Esophagus squamous epithelium (tissue), 5 donors: ENCODE measurements around the gene RGS9BP. TPM values are rescaled to one million over a fixed set of nuclear protein-coding genes. Genes with fewer than 3 reads are reported as not detected.

ENCODE experiments used
- DNase-seq: peaks from one replicate; lab custom pipeline; 2025; lab: John Stamatoyannopoulos, UW
- H3K27ac ChIP-seq, 4 donors: fragments of 200-600 bp; sonication (generic); one replicate each; pipeline ENCODE4 v1.5.1; 2016 to 2019; ENCODE audit warnings: mild to moderate bottlenecking in 1 of 4
- H3K27me3 ChIP-seq, 4 donors: fragments of 200-600 bp; sonication (generic); 1 replicate in 3 of 4; 2 replicates in 1 of 4; pipeline versions ENCODE4 v1.5.1 to v1.6.0; 2017 to 2021; ENCODE audit warnings: antibody characterized with exemption in 1 of 4
- H3K36me3 ChIP-seq, 3 donors: fragments of 200-600 bp; sonication (generic); one replicate each; pipeline ENCODE4 v1.5.1; 2016 to 2019
- H3K4me1 ChIP-seq, 3 donors: fragments of 200-600 bp; sonication (generic); one replicate each; pipeline ENCODE4 v1.5.1; 2017 to 2019
- H3K4me3 ChIP-seq, 4 donors: fragments of 200-600 bp; sonication (generic); 1 replicate in 3 of 4; 2 replicates in 1 of 4; pipeline ENCODE4 v1.5.1; 2016 to 2019; ENCODE audit warnings: mild to moderate bottlenecking in 2 of 4, moderate library complexity in 1 of 4
- H3K9me3 ChIP-seq, 3 donors: fragments of 200-600 bp; sonication (generic); one replicate each; pipeline ENCODE4 v1.5.1; 2016 to 2019
- CTCF ChIP-seq, 6 experiments: fragments of 450-650 bp in 4 of 6; fragments of 200-600 bp in 2 of 6; sonication (generic) in 2 of 6; IDR thresholded peaks; one replicate each; pipeline ENCODE4 v1.5.1; 2016 to 2019; ENCODE audit warnings: antibody characterized with exemption in 6 of 6, mild to moderate bottlenecking in 4 of 6, moderate library complexity in 4 of 6
- POLR2A ChIP-seq, 4 donors: fragments of 450-650 bp; IDR thresholded peaks; one replicate each; pipeline ENCODE4 v1.6.1; 2017; ENCODE audit warnings: antibody characterized with exemption in 4 of 4, mild to moderate bottlenecking in 4 of 4, moderate library complexity in 3 of 4
- whole genome bisulfite sequencing, 2 donors: methylation state at CpG; one replicate each; pipeline ENCODE4 v1.1.5; 2018; 5-methylcytosine and 5-hydroxymethylcytosine counted together
- intact Hi-C: fragments of 100-400 bp; cut with DNase I; formaldehyde crosslinking; loops from one replicate; pipeline ENCODE4 v1.15.0; 2022
- total RNA-seq, 4 donors: library from RNA; depleted of rRNA; stranded (reverse); fragments of >200 nt; gene quantifications; one replicate each; pipeline ENCODE4 v1.1.0, GENCODE V29; 2016
- donor health status: DM: yes; HTN: yes; CAD: no.

RGS9BP gene
- 1 to 10 TPM in 1 of 4 donors, under 1 TPM in 3; 0.09 to 2.0 (median 0.23) TPM for total RNA-seq

GRCh38 chr19:32675720-32676185 lies at the start of gene RGS9BP:
Gene RGS9BP, plus strand, starts transcription at chr19:32675848. Its CDS starts 416 bp downstream, at chr19:32676264.
- Histone ChIP-seq H3K27ac (peak within 1 kb of the TSS; percentile 85 to 95 (median 92)), H3K4me1 (peaks cover 25 to 55% (median 28%) of the 10 kb centered on the region in 3 donors), H3K4me3 (peak within 1 kb of the TSS; percentile 69 to 98 (median 86)), H3K27me3 (peaks cover 0 to 22% (median 0%) of the 10 kb centered on the region in 4 donors), H3K36me3 (no peaks in the 10 kb centered on the region), H3K9me3 (no peaks in the 10 kb centered on the region)
- intact Hi-C loops, result no loop called here
- TF ChIP-seq POLR2A (IDR thresholded peaks at IDR 0.05) (no peak), CTCF (IDR thresholded peaks at IDR 0.05) (no peak)
- DNase-seq, result no peak
- 0% methylated on average over 7 of the region's 53 CpGs; no CpG with 5 or more reads in 1 of the 2 donors for WGBS, 2 donors

GRCh38 chr19:32626969-32627368 lies 48.7 kb upstream of the RGS9BP start:
- no peak for DNase-seq
- no peaks in the 10 kb centered on the region for H3K9me3 ChIP-seq
- H3K4me1 ChIP-seq, result no peaks in the 10 kb centered on the region
- H3K27ac ChIP-seq, result no peak overlapping the region
- H3K4me3 ChIP-seq, result no peak overlapping the region
- WGBS, 2 donors, result 95 to 98% methylated on average over 4 of the region's 4 CpGs
- TF ChIP-seq POLR2A (IDR thresholded peaks at IDR 0.05), result no peak
- no peak for TF ChIP-seq CTCF (IDR thresholded peaks at IDR 0.05)
- peaks cover 22 to 99% (median 49%) of the 10 kb centered on the region in 3 donors for H3K36me3 ChIP-seq
- no peaks in the 10 kb centered on the region for H3K27me3 ChIP-seq
- intact Hi-C loops, result no loop called here

GRCh38 chr19:32627714-32628270 lies 47.9 kb upstream of the RGS9BP start:
- Histone ChIP-seq H3K4me3 (no peak overlapping the region), H3K9me3 (no peaks in the 10 kb centered on the region), H3K4me1 (no peaks in the 10 kb centered on the region), H3K27me3 (no peaks in the 10 kb centered on the region), H3K36me3 (peaks cover 17 to 99% (median 44%) of the 10 kb centered on the region in 3 donors), H3K27ac (no peak overlapping the region)
- intact Hi-C loops, result no loop called here
- TF ChIP-seq POLR2A (IDR thresholded peaks at IDR 0.05) (no peak), CTCF (IDR thresholded peaks at IDR 0.05) (no peak)
- 93 to 100% methylated on average over 3 to 12 of the region's 15 CpGs for WGBS, 2 donors
- DNase-seq, result no peak

- TF ChIP-seq POLR2A (IDR thresholded peaks at IDR 0.05), result no peak
- no peak for TF ChIP-seq CTCF (IDR thresholded peaks at IDR 0.05)
- Histone ChIP-seq H3K27me3 (no peaks in the 10 kb centered on the region), H3K9me3 (no peaks in the 10 kb centered on the region), H3K36me3 (peaks cover 17 to 94% (median 31%) of the 10 kb centered on the region in 3 donors), H3K27ac (no peak overlapping the region), H3K4me1 (no peaks in the 10 kb centered on the region), H3K4me3 (no peak overlapping the region)
- 92 to 96% methylated on average over 2 to 4 of the region's 14 CpGs for WGBS, 2 donors
- intact Hi-C loops, result no loop called here
- DNase-seq, result no peak
Measured at GRCh38 chr19:32630338-32630737, 45.3 kb upstream of the RGS9BP start.

GRCh38 chr19:32631381-32631780 lies 44.3 kb upstream of the RGS9BP start:
- no peaks in the 10 kb centered on the region for H3K4me1 ChIP-seq
- no peak overlapping the region for H3K4me3 ChIP-seq
- no peaks in the 10 kb centered on the region for H3K27me3 ChIP-seq
- 94% methylated on average over 6 to 15 of the region's 15 CpGs for WGBS, 2 donors
- no peak overlapping the region for H3K27ac ChIP-seq
- intact Hi-C loops, result no loop called here
- no peak for TF ChIP-seq CTCF (IDR thresholded peaks at IDR 0.05)
- TF ChIP-seq POLR2A (IDR thresholded peaks at IDR 0.05), result no peak
- H3K9me3 ChIP-seq, result no peaks in the 10 kb centered on the region
- H3K36me3 ChIP-seq, result peaks cover 22 to 94% (median 40%) of the 10 kb centered on the region in 3 donors
- DNase-seq, result no peak
